SK-N-MC (cell line): Measurements from ENCODE around the gene DNAJB6.

ENCODE experiments used
- EZH2 ChIP-seq: fragments of 200-600 bp; sonication (generic); IDR thresholded peaks from one replicate; pipeline ENCODE4 v1.6.1; 2017; ENCODE audit warnings: antibody characterized with exemption
- FOXP2 ChIP-seq: optimal IDR thresholded peaks from 2 replicates; pipeline ENCODE3; 2011; ENCODE audit warnings: mild to moderate bottlenecking, moderate library complexity; ENCODE audit not compliant: insufficient read depth; ENCODE audit errors: extremely low read length, control extremely low read depth
- POLR2AphosphoS5 ChIP-seq: IDR thresholded peaks from 2 replicates; pipeline ENCODE4 v1.6.1; 2012; ENCODE audit warnings: mild to moderate bottlenecking, low read depth, low read length, borderline replicate concordance

DNA sequence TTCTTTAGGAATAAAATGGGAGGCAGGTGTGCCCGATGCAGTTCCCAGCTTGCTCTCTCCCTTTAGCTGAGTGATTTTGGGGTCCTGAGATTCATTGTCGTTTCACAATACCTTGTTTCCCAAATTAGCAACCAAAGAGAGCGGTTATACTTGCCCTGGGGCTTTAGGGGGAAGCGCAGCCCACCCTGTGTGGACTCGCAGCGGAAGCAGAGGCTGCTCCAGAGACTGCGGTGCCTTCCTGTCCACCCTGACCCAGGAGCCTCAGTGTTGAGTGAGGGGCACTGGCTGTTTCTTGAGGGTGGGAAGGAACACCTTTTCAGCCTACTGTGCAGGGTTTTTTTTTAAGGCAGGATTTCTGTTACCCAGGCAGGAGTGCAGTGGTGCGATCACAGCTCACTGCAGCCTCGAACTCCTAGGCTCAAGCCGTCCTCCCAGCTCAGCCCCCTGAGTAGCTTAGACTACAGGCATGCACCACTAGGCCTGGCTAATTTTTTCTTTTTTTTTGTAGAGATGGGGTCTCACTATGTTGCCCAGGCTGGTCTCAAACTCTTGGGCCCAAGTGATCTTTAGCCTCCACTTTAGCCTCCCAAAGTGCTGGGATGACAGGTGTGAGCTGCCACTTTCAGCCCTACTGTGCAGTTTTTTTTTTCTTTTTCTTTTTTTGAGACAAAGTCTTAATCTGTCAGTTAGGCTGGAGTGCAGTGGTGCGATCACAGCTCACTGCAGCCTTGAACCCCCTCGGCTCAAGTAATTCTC lies 67.0 kb downstream of the DNAJB6 start:
- TF ChIP-seq POLR2AphosphoS5 (no peak), EZH2 (no peak), FOXP2 (no peak)
